SK-N-MC (cell line): ENCODE data around the gene MACROH2A1.

Experiments
- DNase-seq: peaks from one replicate; pipeline ENCODE4 v3.0.0-alpha.2; 2011; ENCODE audit warnings: low read depth, low spot score
- H3K27ac ChIP-seq: fragments of 200-600 bp; sonication (generic); 2 replicates; pipeline ENCODE4 v1.5.1; 2016; ENCODE audit warnings: mixed run types
- H3K36me3 ChIP-seq: fragments of 200-600 bp; sonication (generic); 2 replicates; pipeline ENCODE4 v1.6.1; 2017; ENCODE audit warnings: antibody characterized with exemption, low read length, mixed read lengths; ENCODE audit not compliant: insufficient read depth
- H3K4me3 ChIP-seq: fragments of 200-600 bp; sonication (generic); 2 replicates; pipeline ENCODE4 v1.5.1; 2016
- H3K9ac ChIP-seq: fragments of 200-600 bp; sonication (generic); 2 replicates; pipeline ENCODE4 v1.8.0; 2017; ENCODE audit warnings: mixed run types, mixed read lengths; ENCODE audit not compliant: insufficient read length
- H3K9me3 ChIP-seq: fragments of 200-600 bp; sonication (generic); 2 replicates; pipeline ENCODE4 v1.6.1; 2017; ENCODE audit warnings: low read depth, mild to moderate bottlenecking, antibody characterized with exemption, low read length, moderate library complexity, mixed read lengths
- EZH2 ChIP-seq: fragments of 200-600 bp; sonication (generic); IDR thresholded peaks from one replicate; pipeline ENCODE4 v1.6.1; 2017; ENCODE audit warnings: antibody characterized with exemption
- FOXP2 ChIP-seq: optimal IDR thresholded peaks from 2 replicates; pipeline ENCODE3; 2011; ENCODE audit warnings: mild to moderate bottlenecking, moderate library complexity; ENCODE audit not compliant: insufficient read depth; ENCODE audit errors: extremely low read length, control extremely low read depth
- POLR2AphosphoS5 ChIP-seq: IDR thresholded peaks from 2 replicates; pipeline ENCODE4 v1.6.1; 2012; ENCODE audit warnings: mild to moderate bottlenecking, low read depth, low read length, borderline replicate concordance

The MACROH2A1 gene

GRCh38 chr5:135339189-135339588, 59.8 kb downstream of the MACROH2A1 start:
- Histone ChIP-seq H3K27ac (no peak overlapping the region), H3K9me3 (no peaks in the 10 kb centered on the region), H3K9ac (no peak overlapping the region), H3K36me3 (peaks cover 80% of the 10 kb centered on the region), H3K4me3 (no peak overlapping the region)
- TF ChIP-seq POLR2AphosphoS5 (no peak), FOXP2 (no peak), EZH2 (no peak)
- DNase-seq = no peak

- Histone ChIP-seq H3K9ac (no peak overlapping the region), H3K9me3 (no peaks in the 10 kb centered on the region), H3K27ac (no peak overlapping the region), H3K4me3 (no peak overlapping the region), H3K36me3 (peaks cover 59% of the 10 kb centered on the region)
- DNase-seq = no peak
- TF ChIP-seq EZH2 = no peak
- no peak for TF ChIP-seq FOXP2
- no peak for TF ChIP-seq POLR2AphosphoS5
These were observed 62.0 kb downstream of the MACROH2A1 start for GRCh38 chr5:135337064-135337463.

- H3K9ac ChIP-seq = no peak overlapping the region
- no peak for DNase-seq
- H3K4me3 ChIP-seq = no peak overlapping the region
- H3K9me3 ChIP-seq = no peaks in the 10 kb centered on the region
- TF ChIP-seq FOXP2 (no peak), POLR2AphosphoS5 (no peak), EZH2 (no peak)
- no peak overlapping the region for H3K27ac ChIP-seq
- peaks cover 41% of the 10 kb centered on the region; the same call in 1 of the 2 replicates for H3K36me3 ChIP-seq
These were observed 63.8 kb downstream of the MACROH2A1 start for GRCh38 chr5:135335031-135335828.

GRCh38 chr5:135333732-135334515, 65.1 kb downstream of the MACROH2A1 start:
- no peak overlapping the region for H3K9ac ChIP-seq
- no peak overlapping the region for H3K4me3 ChIP-seq
- no peaks in the 10 kb centered on the region for H3K9me3 ChIP-seq
- DNase-seq = no peak
- peaks cover 29% of the 10 kb centered on the region; the same call in 1 of the 2 replicates for H3K36me3 ChIP-seq
- TF ChIP-seq EZH2 = no peak
- TF ChIP-seq FOXP2 = no peak
- no peak for TF ChIP-seq POLR2AphosphoS5
- H3K27ac ChIP-seq = no peak overlapping the region; the same call in 1 of the 2 replicates

GRCh38 chr5:135332519-135333150, 66.4 kb downstream of the MACROH2A1 start:
- TF ChIP-seq POLR2AphosphoS5 = no peak
- TF ChIP-seq FOXP2 = no peak
- no peak for TF ChIP-seq EZH2
- no peaks in the 10 kb centered on the region for H3K9me3 ChIP-seq

GRCh38 chr5:135331612-135332011, 67.4 kb downstream of the MACROH2A1 start:
- Histone ChIP-seq H3K36me3 (peaks cover 13% of the 10 kb centered on the region; the same call in 1 of the 2 replicates), H3K9me3 (no peaks in the 10 kb centered on the region), H3K9ac (no peak overlapping the region), H3K27ac (no peak overlapping the region), H3K4me3 (no peak overlapping the region)
- no peak for DNase-seq
- no peak for TF ChIP-seq EZH2
- no peak for TF ChIP-seq POLR2AphosphoS5
- TF ChIP-seq FOXP2 = no peak

More at GRCh38 chr5:135332519-135333150, 66.4 kb downstream of the MACROH2A1 start:
- peaks cover 19% of the 10 kb centered on the region; the same call in 1 of the 2 replicates for H3K36me3 ChIP-seq
- DNase-seq = peak; percentile 28
- no peak overlapping the region for H3K9ac ChIP-seq
- H3K4me3 ChIP-seq = no peak overlapping the region
- no peak overlapping the region for H3K27ac ChIP-seq

- no peaks in the 10 kb centered on the region for H3K9me3 ChIP-seq
- DNase-seq = no peak
- H3K36me3 ChIP-seq = peaks cover 12% of the 10 kb centered on the region; the same call in 1 of the 2 replicates
- H3K9ac ChIP-seq = no peak overlapping the region
- TF ChIP-seq EZH2 = no peak
- no peak for TF ChIP-seq POLR2AphosphoS5
- TF ChIP-seq FOXP2 = no peak
- H3K4me3 ChIP-seq = no peak overlapping the region
- no peak overlapping the region for H3K27ac ChIP-seq
These were observed 68.3 kb downstream of the MACROH2A1 start for GRCh38 chr5:135330798-135331096.
